ENCODE measurements around the gene CHD1L.

DNA sequence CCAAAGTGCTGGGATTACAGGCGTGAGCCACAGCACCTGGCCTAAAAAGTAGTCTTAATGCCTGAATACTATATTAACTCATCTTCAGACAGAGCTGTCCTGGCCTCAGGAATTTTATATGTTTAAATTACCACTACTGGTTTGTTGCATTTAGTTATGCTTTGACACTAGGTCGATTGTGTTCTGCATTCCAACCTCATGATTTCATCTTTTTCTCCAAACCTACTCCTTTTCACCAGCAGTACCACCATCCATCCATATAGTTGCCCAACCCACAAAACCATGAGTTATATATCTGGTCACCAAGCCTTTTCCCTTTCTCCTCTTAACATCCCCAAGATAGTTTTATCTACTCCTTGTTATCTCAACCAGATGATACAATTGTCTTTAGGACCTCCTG is 39.9 kb upstream of the CHD1L start:
- TF ChIP-seq, protein P1, sequence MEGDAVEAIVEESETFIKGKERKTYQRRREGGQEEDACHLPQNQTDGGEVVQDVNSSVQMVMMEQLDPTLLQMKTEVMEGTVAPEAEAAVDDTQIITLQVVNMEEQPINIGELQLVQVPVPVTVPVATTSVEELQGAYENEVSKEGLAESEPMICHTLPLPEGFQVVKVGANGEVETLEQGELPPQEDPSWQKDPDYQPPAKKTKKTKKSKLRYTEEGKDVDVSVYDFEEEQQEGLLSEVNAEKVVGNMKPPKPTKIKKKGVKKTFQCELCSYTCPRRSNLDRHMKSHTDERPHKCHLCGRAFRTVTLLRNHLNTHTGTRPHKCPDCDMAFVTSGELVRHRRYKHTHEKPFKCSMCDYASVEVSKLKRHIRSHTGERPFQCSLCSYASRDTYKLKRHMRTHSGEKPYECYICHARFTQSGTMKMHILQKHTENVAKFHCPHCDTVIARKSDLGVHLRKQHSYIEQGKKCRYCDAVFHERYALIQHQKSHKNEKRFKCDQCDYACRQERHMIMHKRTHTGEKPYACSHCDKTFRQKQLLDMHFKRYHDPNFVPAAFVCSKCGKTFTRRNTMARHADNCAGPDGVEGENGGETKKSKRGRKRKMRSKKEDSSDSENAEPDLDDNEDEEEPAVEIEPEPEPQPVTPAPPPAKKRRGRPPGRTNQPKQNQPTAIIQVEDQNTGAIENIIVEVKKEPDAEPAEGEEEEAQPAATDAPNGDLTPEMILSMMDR (IDR thresholded peaks at IDR 0.05), result no peak
- TF ChIP-seq POLR2AphosphoS5 (IDR thresholded peaks at IDR 0.05), result no peak
- no peak for TF ChIP-seq POLR2A (IDR thresholded peaks at IDR 0.05)
- no peak for TF ChIP-seq EP300 (IDR thresholded peaks at IDR 0.05)

Measured in stomach (tissue), 4 donors.